ENCODE results near the gene ST3GAL4. TPM values are rescaled to one million over a fixed set of nuclear protein-coding genes. Genes with fewer than 3 reads are reported as not detected.

ST3GAL4 gene
- total and polyA plus RNA-seq, 2 experiments from 2014 or later: 27.3 to 53.3 TPM

DNA sequence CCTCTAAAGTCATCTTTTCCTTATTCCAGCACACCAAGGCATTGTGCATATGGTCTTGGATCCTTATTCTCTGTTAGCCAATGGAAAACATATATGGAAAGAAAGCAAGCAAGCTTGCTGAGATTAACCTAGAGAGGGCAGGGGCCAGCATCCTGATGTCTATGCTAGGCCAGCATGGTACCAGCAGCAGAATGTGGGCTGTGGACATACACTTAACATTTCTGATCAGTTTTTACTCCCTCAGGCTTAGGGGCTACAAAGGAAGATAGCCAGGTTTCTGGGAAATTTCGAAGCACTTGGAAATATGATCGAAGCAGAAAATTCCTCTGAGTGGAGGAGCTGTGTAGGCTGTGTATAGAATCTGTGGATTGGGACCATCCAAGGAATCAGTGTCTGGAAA is 67.0 kb downstream of the ST3GAL4 start:
- H3K79me2 ChIP-seq (ENCODE audit: insufficient read depth): no peaks in the 10 kb centered on the region
- H3K27me3 ChIP-seq (replicated peaks; ENCODE audit: insufficient read depth): no peaks in the 10 kb centered on the region
- no peak overlapping the region for H3K9ac ChIP-seq
- H3K9me2 ChIP-seq (ENCODE audit: insufficient read depth): no peaks in the 10 kb centered on the region
- no peak overlapping the region for H3K4me2 ChIP-seq (ENCODE audit: unreplicated experiment)
- no peaks in the 10 kb centered on the region for H4K20me1 ChIP-seq (ENCODE audit: insufficient read depth)
- TF ChIP-seq EZH2phosphoT487 (IDR thresholded peaks at IDR 0.05; ENCODE audit: insufficient read depth, low read depth) (no peak), EZH2 (IDR thresholded peaks at IDR 0.05; ENCODE audit: insufficient read depth, poor library complexity, severe bottlenecking) (no peak)
- no peaks in the 10 kb centered on the region for H3K36me3 ChIP-seq (ENCODE audit: low read depth)
- 98 to 100% methylated on average over 2 of the region's 2 CpGs for WGBS, 2 experiments (ENCODE audit: low coverage in 1 of 2, low lambda C conversion rate in 2 of 2, missing lambda C conversion rate in 2 of 2)
- no peaks in the 10 kb centered on the region for H3K9me3 ChIP-seq (ENCODE audit: low read depth)
- no peak overlapping the region for H2AFZ ChIP-seq
- H3K4me1 ChIP-seq (ENCODE audit: insufficient read depth): no peaks in the 10 kb centered on the region
- DNase-seq: no peak
- H3F3A ChIP-seq (ENCODE audit: insufficient read depth): 0 out of 2 replicates have a peak, but pooled peaks cover 5% of the 10 kb centered on the region
- no peak overlapping the region for H3K4me3 ChIP-seq
- in situ Hi-C loops (cut with MboI): no loop called here
- H3K27ac ChIP-seq: no peak overlapping the region

DNA sequence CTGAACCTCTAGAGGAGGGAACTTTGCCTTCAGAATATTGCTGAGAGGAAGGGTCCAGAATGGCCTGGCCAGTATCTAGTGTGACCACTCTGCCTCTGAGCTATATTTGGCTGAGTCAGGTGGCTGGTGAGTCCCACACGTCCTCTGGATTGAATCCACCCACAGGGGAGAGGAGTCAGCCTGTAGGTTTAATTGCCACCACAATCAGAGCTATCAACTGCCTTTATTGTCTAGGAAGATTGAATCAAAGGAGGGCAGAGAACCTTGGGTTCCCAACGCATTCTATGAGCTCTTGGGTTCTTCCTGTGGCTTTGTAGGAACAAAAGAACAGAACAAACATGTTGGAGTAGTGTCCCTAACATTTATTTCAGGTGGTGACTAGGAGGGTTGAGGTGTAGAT is 67.7 kb downstream of the ST3GAL4 start:
- H2AFZ ChIP-seq: no peak overlapping the region
- H3K4me2 ChIP-seq (ENCODE audit: unreplicated experiment): no peak overlapping the region
- H3K27ac ChIP-seq: no peak overlapping the region
- no peaks in the 10 kb centered on the region for H3K9me3 ChIP-seq (ENCODE audit: low read depth)
- no peak for DNase-seq
- no peak overlapping the region for H3K4me3 ChIP-seq
- WGBS, 2 experiments (ENCODE audit: low coverage in 1 of 2, low lambda C conversion rate in 2 of 2, missing lambda C conversion rate in 2 of 2): 77 to 85% methylated on average over 2 of the region's 2 CpGs
- H3K9ac ChIP-seq: no peak overlapping the region
- TF ChIP-seq EZH2 (IDR thresholded peaks at IDR 0.05; ENCODE audit: insufficient read depth, poor library complexity, severe bottlenecking): no peak
- TF ChIP-seq EZH2phosphoT487 (IDR thresholded peaks at IDR 0.05; ENCODE audit: insufficient read depth, low read depth): no peak
- no peaks in the 10 kb centered on the region for H3K4me1 ChIP-seq (ENCODE audit: insufficient read depth)
- H3K79me2 ChIP-seq (ENCODE audit: insufficient read depth): no peaks in the 10 kb centered on the region
- no peaks in the 10 kb centered on the region for H3K9me2 ChIP-seq (ENCODE audit: insufficient read depth)
- 0 out of 2 replicates have a peak, but pooled peaks cover 5% of the 10 kb centered on the region for H3F3A ChIP-seq (ENCODE audit: insufficient read depth)
- no peaks in the 10 kb centered on the region for H3K36me3 ChIP-seq (ENCODE audit: low read depth)
- in situ Hi-C loops (cut with MboI): no loop called here
- no peaks in the 10 kb centered on the region for H4K20me1 ChIP-seq (ENCODE audit: insufficient read depth)
- H3K27me3 ChIP-seq (replicated peaks; ENCODE audit: insufficient read depth): no peaks in the 10 kb centered on the region

DNA sequence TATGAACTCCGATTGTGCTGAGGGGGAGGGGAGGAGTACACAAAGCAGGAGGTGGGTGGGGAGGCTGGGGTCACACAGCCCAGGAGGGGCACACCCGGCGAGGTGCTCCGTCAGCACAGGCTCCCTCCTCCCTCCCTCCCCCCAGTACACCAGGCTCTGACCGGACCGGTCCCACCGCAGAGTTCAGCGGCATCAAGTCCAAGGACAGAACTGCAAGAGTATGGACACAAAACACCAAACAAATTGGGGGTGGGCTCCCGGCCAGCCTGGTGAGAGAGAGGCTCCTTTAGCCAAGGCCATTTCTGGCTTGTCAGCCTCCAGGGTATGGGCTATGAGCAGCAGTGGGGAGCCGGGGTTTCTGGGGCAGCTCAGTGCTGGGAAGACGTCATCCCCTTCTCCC is 68.3 kb downstream of the ST3GAL4 start:
- Histone ChIP-seq H3K9ac (no peak overlapping the region), H2AFZ (no peak overlapping the region), H3K4me1 (ENCODE audit: insufficient read depth) (no peaks in the 10 kb centered on the region), H3K27me3 (replicated peaks; ENCODE audit: insufficient read depth) (no peaks in the 10 kb centered on the region), H3K79me2 (ENCODE audit: insufficient read depth) (no peaks in the 10 kb centered on the region), H3K9me3 (ENCODE audit: low read depth) (no peaks in the 10 kb centered on the region), H3K27ac (no peak overlapping the region), H3K9me2 (ENCODE audit: insufficient read depth) (no peaks in the 10 kb centered on the region), H3K4me3 (no peak overlapping the region), H3F3A (ENCODE audit: insufficient read depth) (0 out of 2 replicates have a peak, but pooled peaks cover 5% of the 10 kb centered on the region), H3K36me3 (ENCODE audit: low read depth) (no peaks in the 10 kb centered on the region), H4K20me1 (ENCODE audit: insufficient read depth) (no peaks in the 10 kb centered on the region), H3K4me2 (ENCODE audit: unreplicated experiment) (no peak overlapping the region)
- in situ Hi-C loops (cut with MboI): no loop called here
- TF ChIP-seq EZH2phosphoT487 (IDR thresholded peaks at IDR 0.05; ENCODE audit: insufficient read depth, low read depth): no peak
- TF ChIP-seq EZH2 (IDR thresholded peaks at IDR 0.05; ENCODE audit: insufficient read depth, poor library complexity, severe bottlenecking): no peak
- WGBS, 2 experiments (ENCODE audit: low coverage in 1 of 2, low lambda C conversion rate in 2 of 2, missing lambda C conversion rate in 2 of 2): 73% methylated on average over 4 to 11 of the region's 11 CpGs
- no peak for DNase-seq

DNA sequence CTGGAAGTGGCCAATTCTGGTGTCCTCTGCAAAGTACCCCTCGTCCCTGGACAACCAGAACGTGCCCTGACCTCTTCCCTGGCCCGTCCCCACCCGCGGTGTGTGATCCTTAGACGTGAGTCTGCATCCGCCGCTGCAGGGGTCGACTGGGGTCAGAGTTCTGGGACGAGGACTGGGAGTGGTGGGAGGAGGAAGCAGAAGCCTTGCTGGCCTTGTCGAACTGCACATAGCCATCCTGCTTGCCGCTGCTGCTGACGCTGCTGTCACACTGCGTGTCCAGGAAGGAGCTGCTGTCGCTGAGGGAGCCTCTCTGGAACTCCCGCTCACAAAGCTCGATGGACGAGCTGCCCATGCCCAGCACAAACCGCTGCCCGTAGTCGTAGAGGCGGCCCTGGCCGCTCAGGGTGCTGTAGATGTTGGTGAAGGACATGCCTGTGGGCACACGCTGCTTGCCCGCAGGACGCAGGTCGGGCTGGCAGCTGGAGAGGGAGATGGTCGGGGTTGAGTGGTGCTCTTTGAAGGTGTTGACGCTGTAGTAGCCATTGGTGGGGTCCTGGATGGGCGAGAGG is 69.1 kb downstream of the ST3GAL4 start:
- WGBS, 2 experiments (ENCODE audit: low coverage in 1 of 2, low lambda C conversion rate in 2 of 2, missing lambda C conversion rate in 2 of 2): 83% methylated on average over 30 of the region's 30 CpGs
- in situ Hi-C loops (cut with MboI): loop anchor here (25.0 kb wide), 1 partner anchor 913 kb away; no protein-coding TSS in a partner anchor
- H3K79me2 ChIP-seq (ENCODE audit: insufficient read depth): no peaks in the 10 kb centered on the region

More for the DNA sequence above, 69.1 kb downstream of the ST3GAL4 start:
- Histone ChIP-seq H4K20me1 (ENCODE audit: insufficient read depth) (no peaks in the 10 kb centered on the region), H3K4me3 (no peak overlapping the region), H3K9me3 (ENCODE audit: low read depth) (no peaks in the 10 kb centered on the region), H3K9me2 (ENCODE audit: insufficient read depth) (no peaks in the 10 kb centered on the region), H3K27me3 (replicated peaks; ENCODE audit: insufficient read depth) (no peaks in the 10 kb centered on the region), H2AFZ (no peak overlapping the region), H3K4me2 (ENCODE audit: unreplicated experiment) (no peak overlapping the region), H3K9ac (no peak overlapping the region), H3K4me1 (ENCODE audit: insufficient read depth) (no peaks in the 10 kb centered on the region), H3F3A (ENCODE audit: insufficient read depth) (0 out of 2 replicates have a peak, but pooled peaks cover 5% of the 10 kb centered on the region), H3K27ac (no peak overlapping the region), H3K36me3 (ENCODE audit: low read depth) (no peaks in the 10 kb centered on the region)
- DNase-seq: no peak
- no peak for TF ChIP-seq EZH2phosphoT487 (IDR thresholded peaks at IDR 0.05; ENCODE audit: insufficient read depth, low read depth)
- TF ChIP-seq EZH2 (IDR thresholded peaks at IDR 0.05; ENCODE audit: insufficient read depth, poor library complexity, severe bottlenecking): no peak

All from GM23248 (cell line).